ENCODE data around the gene ZDHHC24. TPM values are rescaled to one million over a fixed set of nuclear protein-coding genes. Genes with fewer than 3 reads are reported as not detected.
A peak's percentile ranks its signal among the peaks of the same experiment; 100 is the strongest.
"Not testable (repeated sequence)": the region's sequence is repeated elsewhere in the genome, so short reads cannot be mapped to it uniquely, and the experiment has no call there.

ZDHHC24 gene
- total RNA-seq = 10 to 100 TPM; 16.8 to 16.9 TPM

GRCh38 chr11:66545701-66546367 lies at the start of gene ZDHHC24:
Gene ZDHHC24, minus strand, starts transcription at chr11:66546048. Its CDS starts 45 bp downstream, at chr11:66546003.
- ChIA-PET POLR2A (interaction anchor here (0.6 to 1.1 kb wide), 3 partner anchors 11 to 1039 kb away, joined by 3 to 5 read pairs (median 4); no protein-coding TSS in a partner anchor), CTCF (interaction anchor here (0.5 to 2.1 kb wide), 7 partner anchors 9 to 248 kb away, joined by 3 to 11 read pairs (median 3); partner anchors contain the start of gene RBM4B)
- Mint-ChIP-seq H3K4me1 (peaks cover 27% of the 10 kb centered on the region), H3K27me3 (peaks cover 15% of the 10 kb centered on the region), H3K36me3 (ENCODE audit: low read depth) (peaks cover 9% of the 10 kb centered on the region), H3K27ac (peak within 1 kb of the TSS; percentile 88), H3K9me3 (no peaks in the 10 kb centered on the region), H3K4me3 (peak within 1 kb of the TSS; percentile 85)
- DNase-seq = peak; percentile 85

GRCh38 chr11:66595245-66595904 lies 49.5 kb upstream of the ZDHHC24 start:
- H3K4me3 Mint-ChIP-seq = peak overlapping the region; percentile 0
- H3K9me3 Mint-ChIP-seq = no peaks in the 10 kb centered on the region
- DNase-seq = no peak
- H3K27ac Mint-ChIP-seq = no peak overlapping the region
- peaks cover 34% of the 10 kb centered on the region for H3K4me1 Mint-ChIP-seq
- CTCF ChIA-PET = interaction anchor here (1.3 to 3.4 kb wide), 4 partner anchors 11 to 82 kb away, joined by 3 to 14 read pairs (median 7); partner anchors contain the start of gene RBM4B
- POLR2A ChIA-PET = no interaction called here
- H3K27me3 Mint-ChIP-seq = no peaks in the 10 kb centered on the region
- H3K36me3 Mint-ChIP-seq (ENCODE audit: low read depth) = peaks cover 2% of the 10 kb centered on the region

- CTCF ChIA-PET = interaction anchor here (0.6 to 3.4 kb wide), 6 partner anchors 9 to 458 kb away, joined by 3 to 14 read pairs (median 4); partner anchors contain the start of genes RBM4 and RBM4B
- no peak for DNase-seq
- POLR2A ChIA-PET = no interaction called here
- H3K27ac Mint-ChIP-seq = peak overlapping the region; percentile 95
- no peaks in the 10 kb centered on the region for H3K27me3 Mint-ChIP-seq
- H3K4me3 Mint-ChIP-seq = peak overlapping the region; percentile 98
- peaks cover 2% of the 10 kb centered on the region for H3K36me3 Mint-ChIP-seq (ENCODE audit: low read depth)
- H3K9me3 Mint-ChIP-seq = no peaks in the 10 kb centered on the region
- H3K4me1 Mint-ChIP-seq = peaks cover 34% of the 10 kb centered on the region
Measured at GRCh38 chr11:66593650-66594049, 47.8 kb upstream of the ZDHHC24 start.

DNA sequence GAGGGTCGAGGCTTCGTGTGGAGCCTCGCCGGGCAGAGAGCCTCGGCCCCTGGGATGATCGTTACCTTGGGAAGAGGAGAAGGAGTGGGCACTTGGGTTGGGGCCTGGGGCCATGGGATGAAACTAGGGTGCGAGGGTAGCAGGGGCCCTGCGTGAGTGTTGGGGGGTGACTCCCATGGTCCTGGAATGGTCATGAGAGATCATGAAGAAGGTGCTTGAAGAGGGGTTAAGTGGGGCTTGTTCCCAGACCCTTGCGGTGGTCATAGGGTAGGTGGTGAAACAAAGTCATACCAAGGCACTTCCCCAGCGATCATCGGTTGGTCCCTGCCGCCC lies 47.4 kb upstream of the ZDHHC24 start:
- ChIA-PET POLR2A (no interaction called here), CTCF (interaction anchor here (0.6 to 3.4 kb wide), 12 partner anchors 9 to 827 kb away, joined by 3 to 14 read pairs (median 5); partner anchors contain the start of genes RBM4 and RBM4B)
- Mint-ChIP-seq H3K9me3 (no peaks in the 10 kb centered on the region), H3K4me3 (peak overlapping the region; percentile 98), H3K4me1 (peaks cover 34% of the 10 kb centered on the region), H3K36me3 (ENCODE audit: low read depth) (peaks cover 2% of the 10 kb centered on the region), H3K27ac (peak overlapping the region; percentile 95), H3K27me3 (no peaks in the 10 kb centered on the region)
- no peak for DNase-seq

DNA sequence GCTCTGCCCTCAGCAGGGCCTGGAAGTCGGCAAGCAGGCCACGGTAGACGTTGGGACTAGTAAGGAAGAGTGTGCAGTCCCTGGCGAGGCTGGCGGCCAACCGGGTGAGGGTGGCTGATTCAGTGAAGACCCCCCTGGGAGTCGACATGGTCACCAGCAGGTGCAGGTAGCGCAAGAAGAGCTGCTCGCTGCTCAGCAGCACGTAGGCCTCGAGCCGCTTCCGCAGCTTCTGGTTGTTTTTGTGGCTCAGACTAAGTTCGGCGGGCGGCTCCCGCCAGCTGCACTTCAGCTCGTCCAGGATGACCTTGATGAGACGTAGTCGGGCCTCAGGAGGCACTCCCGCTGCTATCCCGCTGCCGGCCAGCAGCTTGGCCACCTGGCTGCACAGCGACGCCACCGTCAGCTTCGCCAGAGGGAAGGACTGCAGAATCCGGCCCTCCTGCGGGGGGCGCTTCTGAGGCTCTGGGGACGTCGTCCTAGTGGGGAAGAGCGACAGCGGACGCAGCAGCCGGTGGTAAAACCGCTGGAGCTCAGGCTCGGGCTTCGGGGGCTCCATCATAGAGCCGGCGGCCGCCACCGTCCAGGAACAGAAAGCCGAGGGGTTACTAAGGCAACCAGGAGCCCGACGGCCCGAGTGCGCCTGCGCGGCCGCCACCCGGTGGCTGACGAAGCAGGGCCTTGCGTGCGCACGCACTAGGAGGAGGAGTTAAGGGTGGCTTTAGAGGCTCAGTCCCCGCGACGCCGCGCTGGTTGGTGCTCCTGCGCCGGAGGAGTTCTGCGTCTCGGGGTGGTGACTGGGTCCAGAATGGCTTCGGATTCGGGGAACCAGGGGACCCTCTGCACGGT lies 46.8 kb upstream of the ZDHHC24 start, which contains the start of the genes CCDC87 and CCS:
CCDC87 (minus strand) TSS at position 607 of the 846 bp plus-strand sequence; CDS start at position 559, 48 bp downstream.
CCS (plus strand) TSS at position 729 of the 846 bp plus-strand sequence; CDS start at position 806, 77 bp downstream.
- CTCF ChIA-PET = interaction anchor here (0.6 to 2.3 kb wide), 11 partner anchors 12 to 827 kb away, joined by 3 to 12 read pairs (median 5); no protein-coding TSS in a partner anchor
- H3K36me3 Mint-ChIP-seq (ENCODE audit: low read depth) = peaks cover 2% of the 10 kb centered on the region
- H3K4me1 Mint-ChIP-seq = peaks cover 34% of the 10 kb centered on the region
- peak within 1 kb of the TSS; percentile 98 for H3K4me3 Mint-ChIP-seq
- DNase-seq = peak; percentile 99
- H3K9me3 Mint-ChIP-seq = no peaks in the 10 kb centered on the region
- POLR2A ChIA-PET = no interaction called here
- H3K27ac Mint-ChIP-seq = peak within 1 kb of the TSS; percentile 95
- H3K27me3 Mint-ChIP-seq = no peaks in the 10 kb centered on the region

- Mint-ChIP-seq H3K9me3 (no peaks in the 10 kb centered on the region), H3K4me1 (peaks cover 32% of the 10 kb centered on the region), H3K4me3 (no peak overlapping the region), H3K27ac (no peak overlapping the region), H3K36me3 (ENCODE audit: low read depth) (peaks cover 2% of the 10 kb centered on the region), H3K27me3 (no peaks in the 10 kb centered on the region)
- ChIA-PET POLR2A (interaction anchor here (0.6 kb wide), 1 partner anchor 59 kb away, joined by 5 read pairs; no protein-coding TSS in a partner anchor), CTCF (interaction anchor here (1.1 to 2.3 kb wide), 6 partner anchors 10 to 87 kb away, joined by 3 to 12 read pairs (median 4); no protein-coding TSS in a partner anchor)
- DNase-seq = no peak
Measured at GRCh38 chr11:66591175-66591574, 45.3 kb upstream of the ZDHHC24 start.

GRCh38 chr11:66589996-66590675 lies 44.3 kb upstream of the ZDHHC24 start:
- no peak overlapping the region for H3K4me3 Mint-ChIP-seq
- H3K27me3 Mint-ChIP-seq = no peaks in the 10 kb centered on the region
- DNase-seq = no peak
- H3K27ac Mint-ChIP-seq = no peak overlapping the region
- ChIA-PET POLR2A (interaction anchor here (0.6 kb wide), 1 partner anchor 44 kb away, joined by 5 read pairs; the partner anchor contains the start of gene ZDHHC24), CTCF (interaction anchor here (0.6 to 1.5 kb wide), 4 partner anchors 9 to 35 kb away, joined by 3 to 4 read pairs (median 4); no protein-coding TSS in a partner anchor)
- H3K9me3 Mint-ChIP-seq = no peaks in the 10 kb centered on the region
- peaks cover 24% of the 10 kb centered on the region for H3K4me1 Mint-ChIP-seq
- peaks cover 2% of the 10 kb centered on the region for H3K36me3 Mint-ChIP-seq (ENCODE audit: low read depth)

- DNase-seq; H3K27me3 Mint-ChIP-seq; H3K36me3 Mint-ChIP-seq (ENCODE audit: low read depth); H3K9me3 Mint-ChIP-seq; H3K4me3 Mint-ChIP-seq; H3K27ac Mint-ChIP-seq: not testable (repeated sequence)
- H3K4me1 Mint-ChIP-seq = peaks cover 19% of the 10 kb centered on the region
- POLR2A ChIA-PET = interaction anchor here (0.6 kb wide), 1 partner anchor 43 kb away, joined by 5 read pairs; the partner anchor contains the start of gene ZDHHC24
- CTCF ChIA-PET = interaction anchor here (0.6 kb wide), 1 partner anchor 26 kb away, joined by 3 read pairs; no protein-coding TSS in a partner anchor
Measured at GRCh38 chr11:66589315-66589714, 43.5 kb upstream of the ZDHHC24 start.

GRCh38 chr11:66586136-66586535 lies 40.3 kb upstream of the ZDHHC24 start:
- Mint-ChIP-seq H3K4me3 (no peak overlapping the region), H3K4me1 (no peaks in the 10 kb centered on the region), H3K9me3 (peaks cover 10% of the 10 kb centered on the region), H3K27me3 (no peaks in the 10 kb centered on the region), H3K36me3 (ENCODE audit: low read depth) (no peaks in the 10 kb centered on the region), H3K27ac (no peak overlapping the region)
- ChIA-PET CTCF (no interaction called here), POLR2A (no interaction called here)
- DNase-seq = no peak

DNA sequence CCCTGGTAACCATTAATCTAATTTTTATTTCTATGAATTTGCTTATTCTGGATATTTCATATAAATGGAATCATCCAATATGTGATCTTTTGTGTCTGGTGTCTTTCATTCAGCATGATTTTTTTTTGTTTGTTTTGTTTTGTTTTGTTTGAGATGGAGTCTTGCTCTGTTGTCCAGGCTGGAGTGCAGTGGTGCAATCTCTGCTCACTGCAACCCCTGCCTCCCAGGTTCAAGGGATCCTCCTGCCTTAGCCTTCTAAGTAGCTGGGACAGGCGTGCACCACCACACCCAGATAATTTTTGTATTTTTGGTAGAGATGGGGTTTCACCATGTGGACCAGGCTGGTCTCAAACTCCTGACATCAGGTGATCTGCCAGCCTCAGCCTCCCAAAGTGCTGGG lies 39.6 kb upstream of the ZDHHC24 start:
- H3K27me3 Mint-ChIP-seq; POLR2A ChIA-PET; H3K4me3 Mint-ChIP-seq; H3K9me3 Mint-ChIP-seq; H3K4me1 Mint-ChIP-seq; CTCF ChIA-PET; H3K36me3 Mint-ChIP-seq (ENCODE audit: low read depth); H3K27ac Mint-ChIP-seq; DNase-seq: not testable (repeated sequence)

DNA sequence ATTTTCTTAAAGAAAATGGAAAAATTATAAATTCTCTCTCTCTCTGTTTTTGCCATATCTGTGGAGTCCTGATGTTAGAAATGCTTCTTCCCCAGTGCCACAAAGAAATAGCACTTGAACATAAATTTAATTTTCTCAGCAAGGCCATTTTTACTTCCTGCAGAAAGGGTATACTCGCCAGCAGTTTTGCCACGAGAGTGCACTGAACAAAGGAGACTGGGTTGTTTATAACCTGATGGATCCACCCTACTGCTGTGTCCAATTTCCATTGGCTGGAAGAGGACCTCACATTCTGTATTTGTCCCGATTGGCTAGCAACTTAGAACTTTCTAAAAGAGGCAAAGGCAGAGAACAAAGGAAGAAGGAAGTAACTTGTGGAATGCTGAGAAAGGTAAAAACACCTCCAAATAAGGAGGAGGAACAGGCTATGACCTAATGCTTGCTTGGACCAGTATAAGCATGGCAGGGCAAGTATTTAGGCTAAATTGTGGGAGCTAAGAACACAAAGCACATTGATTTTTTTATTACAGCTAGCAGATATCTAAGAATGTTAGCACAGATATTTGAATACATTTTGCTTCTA lies 36.8 kb upstream of the ZDHHC24 start:
- H3K36me3 Mint-ChIP-seq (ENCODE audit: low read depth); DNase-seq; H3K9me3 Mint-ChIP-seq; H3K27me3 Mint-ChIP-seq; POLR2A ChIA-PET; H3K4me1 Mint-ChIP-seq; H3K27ac Mint-ChIP-seq; H3K4me3 Mint-ChIP-seq: not testable (repeated sequence)
- CTCF ChIA-PET = interaction anchor here (1.6 kb wide), 1 partner anchor 14 kb away, joined by 3 read pairs; the partner anchor contains the start of gene CTSF

Data from activated CD4-positive, alpha-beta T cell treated with anti-CD3 and anti-CD28 coated beads, Interleukin-2, amount 10 ng/mL, durations not matched to agents 7 days and 5 days (primary cell).